HCT116 (cell line): ENCODE results near the gene ZDHHC3. TPM values are rescaled to one million over a fixed set of nuclear protein-coding genes. Genes with fewer than 3 reads are reported as not detected.

ENCODE experiments used
- ATAC-seq: fragments of 200-7000 bp; cut with Tn5 transposase; 2 replicates; pipeline ENCODE4 v1.9.1; 2020; ENCODE audit warnings: mild to moderate bottlenecking, moderate library complexity
- BruUV-seq: library from RNA; stranded (reverse); fragments of 400-500 nt; replicated peaks from 2 replicates; lab custom pipeline; 2021; lab: Mats Ljungman, UMichigan
- CTCF ChIA-PET: fragments of 300-600 bp; sonication (Branson Sonifier 250); formaldehyde crosslinking; loops from one replicate; lab custom pipeline; 2021; ENCODE audit warnings: antibody characterized with exemption; lab: Charles Lee
- POLR2A ChIA-PET: fragments of 300-600, 350-600 bp; sonication (Branson Sonifier 250); formaldehyde crosslinking; loops from one replicate; lab custom pipeline; 2021; ENCODE audit warnings: antibody characterized with exemption; lab: Charles Lee
- RAD21 ChIA-PET, 2 experiments: fragments of 300-600 bp; sonication (Branson Sonifier 250); formaldehyde crosslinking; loops; one replicate each; lab custom pipeline; 2023; ENCODE audit warnings: low total read pairs in 2 of 2; ENCODE audit not compliant: uncharacterized antibody in 2 of 2, unreplicated experiment in 2 of 2, low non-redundant PET in 1 of 2; lab: Charles Lee
- DNase-seq: peaks from one replicate; pipeline ENCODE4 v3.0.0-alpha.2; 2010; ENCODE audit warnings: low read depth, low spot score
- H2AFZ ChIP-seq: fragments of 200-600 bp; shearing (Covaris generic), sonication (generic); 2 replicates; pipeline ENCODE4 v1.6.1; 2017; ENCODE audit warnings: low read depth, mixed run types, mixed read lengths, antibody characterized with exemption, low read length; ENCODE audit not compliant: poor library complexity, severe bottlenecking
- H3K27ac ChIP-seq: 2 replicates; pipeline ENCODE4 v1.5.1; 2012; ENCODE audit warnings: low read depth, low read length
- H3K27me3 ChIP-seq: fragments of 200-600 bp; sonication (generic); 2 replicates; pipeline ENCODE4 v1.6.1; 2016; ENCODE audit warnings: mixed run types, low read length, mixed read lengths; ENCODE audit not compliant: insufficient read depth
- H3K36me3 ChIP-seq, 2 experiments: fragments of 200-500 bp in 1 of 2; fragments of 200-600 bp in 1 of 2; sonication (Bioruptor generic) in 1 of 2; sonication (generic) in 1 of 2; 2 replicates each; pipeline versions ENCODE4 v1.5.1 to v1.6.1; 2014 to 2016; ENCODE audit warnings: low read length in 2 of 2, inconsistent platforms in 1 of 2, mixed read lengths in 1 of 2, mixed run types in 1 of 2; ENCODE audit not compliant: insufficient read depth in 2 of 2, control insufficient read depth in 1 of 2
- H3K4me1 ChIP-seq, 2 experiments: fragments of 200-600 bp in 1 of 2; sonication (generic) in 1 of 2; 2 replicates each; pipeline versions ENCODE4 v1.5.1 to v1.6.1; 2012 to 2017; ENCODE audit warnings: low read length in 2 of 2, inconsistent platforms in 1 of 2, mild to moderate bottlenecking in 1 of 2, mixed read lengths in 1 of 2, mixed run types in 1 of 2, moderate library complexity in 1 of 2; ENCODE audit not compliant: insufficient read depth in 2 of 2, control insufficient read depth in 1 of 2
- H3K4me2 ChIP-seq: fragments of 200-600 bp; sonication (generic); 2 replicates; pipeline ENCODE4 v1.6.1; 2017; ENCODE audit warnings: mixed run types, low read length, mixed read lengths
- H3K4me3 ChIP-seq, 2 experiments: fragments of 200-600 bp in 1 of 2; sonication (generic) in 1 of 2; replicated peaks in 1 of 2; 2 replicates each; pipeline ENCODE4 v1.5.1; 2011 to 2016; ENCODE audit warnings: low read length in 2 of 2, control low read depth in 1 of 2, low read depth in 1 of 2, mild to moderate bottlenecking in 1 of 2, mixed read lengths in 1 of 2, mixed run types in 1 of 2
- H3K79me2 ChIP-seq: fragments of 200-600 bp; sonication (generic); 2 replicates; pipeline ENCODE4 v1.6.1; 2017; ENCODE audit warnings: mild to moderate bottlenecking, mixed run types, low read length, moderate library complexity, mixed read lengths; ENCODE audit not compliant: insufficient read depth
- H3K9ac ChIP-seq: fragments of 200-600 bp; sonication (generic); 2 replicates; pipeline ENCODE4 v1.6.1; 2016; ENCODE audit warnings: low read length, mixed read lengths
- H3K9me2 ChIP-seq: fragments of 200-600 bp; sonication (generic), shearing (Covaris generic); 2 replicates; pipeline ENCODE4 v1.6.1; 2017; ENCODE audit warnings: mixed run types, mild to moderate bottlenecking, moderate library complexity; ENCODE audit not compliant: insufficient read depth
- H3K9me3 ChIP-seq, 2 experiments: fragments of 200-500 bp in 1 of 2; fragments of 200-600 bp in 1 of 2; sonication (Bioruptor generic) in 1 of 2; sonication (generic) in 1 of 2; 2 replicates each; pipeline ENCODE4 v1.6.1; 2014 to 2017; ENCODE audit warnings: low read length in 2 of 2, mixed read lengths in 2 of 2, inconsistent platforms in 1 of 2, low read depth in 1 of 2, mild to moderate bottlenecking in 1 of 2, mixed run types in 1 of 2, moderate library complexity in 1 of 2; ENCODE audit not compliant: control insufficient read depth in 1 of 2, insufficient read depth in 1 of 2
- H4K20me1 ChIP-seq: fragments of 200-600 bp; sonication (generic), shearing (Covaris generic); 2 replicates; pipeline ENCODE4 v1.6.1; 2017; ENCODE audit warnings: mixed run types, mild to moderate bottlenecking, moderate library complexity; ENCODE audit not compliant: insufficient read depth
- EZH2phosphoT487 ChIP-seq: fragments of 200-600 bp; IDR thresholded peaks from 2 replicates; pipeline ENCODE4 v1.6.1; 2018; ENCODE audit warnings: antibody characterized with exemption, borderline replicate concordance
- FOSL1 ChIP-seq: IDR thresholded peaks from 2 replicates; pipeline ENCODE4 v1.6.1; 2012; ENCODE audit warnings: low read depth
- POLR2A ChIP-seq: IDR thresholded peaks from 2 replicates; pipeline ENCODE4 v1.7.0; 2011; ENCODE audit warnings: borderline replicate concordance; ENCODE audit not compliant: insufficient read depth, insufficient read length; ENCODE audit errors: extremely low read depth
- POLR2AphosphoS5 ChIP-seq: IDR thresholded peaks from 2 replicates; pipeline ENCODE4 v1.6.1; 2011; ENCODE audit warnings: mild to moderate bottlenecking, low read depth, low read length, moderate library complexity
- RAD21 ChIP-seq: IDR thresholded peaks from 2 replicates; pipeline ENCODE4 v1.6.1; 2012; ENCODE audit warnings: low read depth, mild to moderate bottlenecking
- SIN3A ChIP-seq: IDR thresholded peaks from 2 replicates; pipeline ENCODE4 v1.6.1; 2012; ENCODE audit warnings: low read depth
- intact Hi-C: fragments of 100-400 bp; cut with micrococcal nuclease; formaldehyde crosslinking; loops from 2 replicates; pipeline ENCODE4 v1.10.0; 2022
- total RNA-seq: library from RNA; stranded (reverse); gene quantifications from one replicate; pipeline ENCODE4 v1.2.1, GENCODE V29; 2021; ENCODE audit not compliant: unreplicated experiment
- TF ChIP-seq, protein P1 (sequence below): IDR thresholded peaks from 2 replicates; pipeline ENCODE4 v1.6.1; 2012; ENCODE audit warnings: low read depth
- TF ChIP-seq, protein P2 (sequence below), 3 experiments: fragments of 200-600 bp in 1 of 3; sonication (generic) in 1 of 3; IDR thresholded peaks in 2 of 3; conservative IDR thresholded peaks in 1 of 3; 2 replicates each; pipeline ENCODE4 v1.5.1; 2012 to 2017; ENCODE audit warnings: low read depth in 2 of 3, low read length in 2 of 3, antibody characterized with exemption in 1 of 3, borderline replicate concordance in 1 of 3, control low read depth in 1 of 3, mild to moderate bottlenecking in 1 of 3, mixed read lengths in 1 of 3, mixed run types in 1 of 3, moderate library complexity in 1 of 3; ENCODE audit not compliant: insufficient read depth in 1 of 3
- TF ChIP-seq, protein P3 (sequence below): IDR thresholded peaks from 2 replicates; pipeline ENCODE4 v1.6.1; 2012

ZDHHC3 gene
- total RNA-seq, 1 experiment from 2014 or later: 61.1 TPM

DNA sequence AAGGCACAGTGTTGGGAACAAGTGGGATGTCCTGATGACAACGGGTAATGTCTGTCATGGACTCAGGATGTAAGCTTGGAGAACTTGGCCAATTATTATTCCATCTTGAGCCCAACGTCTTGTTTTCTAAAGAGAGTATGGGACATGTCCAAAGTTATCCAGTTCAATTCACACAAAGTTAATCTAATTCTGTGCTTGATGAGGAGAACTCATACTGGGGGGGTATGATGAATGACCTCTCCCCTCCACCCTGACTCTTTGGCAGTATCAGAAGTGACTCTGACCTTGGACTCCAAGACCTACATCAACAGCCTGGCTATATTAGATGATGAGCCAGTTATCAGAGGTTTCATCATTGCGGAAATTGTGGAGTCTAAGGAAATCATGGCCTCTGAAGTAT is 65.3 kb downstream of the ZDHHC3 start:
- Histone ChIP-seq H3K9ac (no peak overlapping the region), H3K4me3 (no peak overlapping the region), H3K27ac (no peak overlapping the region), H3K4me2 (no peak overlapping the region), H3K4me1 (no peaks in the 10 kb centered on the region; a peak in 1 of 4 replicates), H3K9me3 (no peaks in the 10 kb centered on the region), H4K20me1 (no peaks in the 10 kb centered on the region), H3K27me3 (no peaks in the 10 kb centered on the region), H2AFZ (no peak overlapping the region), H3K9me2 (no peaks in the 10 kb centered on the region), H3K79me2 (no peaks in the 10 kb centered on the region), H3K36me3 (no peaks in the 10 kb centered on the region)
- intact Hi-C loops: loop anchor here (10.0 kb wide), 1 partner anchor 266 kb away; the partner anchor contains the start of gene ZNF35
- ChIA-PET RAD21 (no interaction called here), POLR2A (no interaction called here), CTCF (no interaction called here)
- DNase-seq (no peak), ATAC-seq (no peak)
- TF ChIP-seq POLR2A (no peak), RAD21 (no peak), POLR2AphosphoS5 (no peak)
- TF ChIP-seq, all 23 proteins: peak for 0
- no TSS peak for BruUV-seq

DNA sequence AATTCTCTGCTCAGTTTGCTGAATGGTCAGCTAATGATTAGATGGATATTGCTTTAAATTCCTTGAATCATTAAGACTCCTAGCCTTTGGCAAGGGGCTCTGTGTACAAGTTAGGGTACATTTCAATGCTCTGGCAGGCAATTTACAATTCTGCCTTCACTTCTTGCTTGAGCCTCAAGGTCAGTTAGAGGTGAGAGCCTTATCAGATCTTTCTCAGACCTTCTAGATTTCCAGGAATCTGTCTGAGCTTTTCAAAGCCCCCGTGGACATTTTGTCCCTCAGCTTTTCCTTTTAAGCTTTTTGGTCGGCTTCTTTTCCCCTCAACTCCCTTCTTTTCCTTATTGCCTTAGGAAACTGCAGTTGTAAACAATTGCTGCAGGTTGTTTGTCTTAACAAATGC is 66.9 kb downstream of the ZDHHC3 start:
- Histone ChIP-seq H3K9ac (no peak overlapping the region), H2AFZ (no peak overlapping the region), H3K4me1 (no peaks in the 10 kb centered on the region; a peak in 1 of 4 replicates), H3K4me2 (no peak overlapping the region), H3K79me2 (no peaks in the 10 kb centered on the region), H3K9me3 (no peaks in the 10 kb centered on the region), H3K4me3 (no peak overlapping the region), H4K20me1 (no peaks in the 10 kb centered on the region), H3K27me3 (no peaks in the 10 kb centered on the region), H3K36me3 (no peaks in the 10 kb centered on the region), H3K9me2 (no peaks in the 10 kb centered on the region), H3K27ac (no peak overlapping the region)
- TF ChIP-seq RAD21 (no peak), SIN3A (no peak), FOSL1 (no peak), EZH2phosphoT487 (no peak)
- TF ChIP-seq, protein P1, sequence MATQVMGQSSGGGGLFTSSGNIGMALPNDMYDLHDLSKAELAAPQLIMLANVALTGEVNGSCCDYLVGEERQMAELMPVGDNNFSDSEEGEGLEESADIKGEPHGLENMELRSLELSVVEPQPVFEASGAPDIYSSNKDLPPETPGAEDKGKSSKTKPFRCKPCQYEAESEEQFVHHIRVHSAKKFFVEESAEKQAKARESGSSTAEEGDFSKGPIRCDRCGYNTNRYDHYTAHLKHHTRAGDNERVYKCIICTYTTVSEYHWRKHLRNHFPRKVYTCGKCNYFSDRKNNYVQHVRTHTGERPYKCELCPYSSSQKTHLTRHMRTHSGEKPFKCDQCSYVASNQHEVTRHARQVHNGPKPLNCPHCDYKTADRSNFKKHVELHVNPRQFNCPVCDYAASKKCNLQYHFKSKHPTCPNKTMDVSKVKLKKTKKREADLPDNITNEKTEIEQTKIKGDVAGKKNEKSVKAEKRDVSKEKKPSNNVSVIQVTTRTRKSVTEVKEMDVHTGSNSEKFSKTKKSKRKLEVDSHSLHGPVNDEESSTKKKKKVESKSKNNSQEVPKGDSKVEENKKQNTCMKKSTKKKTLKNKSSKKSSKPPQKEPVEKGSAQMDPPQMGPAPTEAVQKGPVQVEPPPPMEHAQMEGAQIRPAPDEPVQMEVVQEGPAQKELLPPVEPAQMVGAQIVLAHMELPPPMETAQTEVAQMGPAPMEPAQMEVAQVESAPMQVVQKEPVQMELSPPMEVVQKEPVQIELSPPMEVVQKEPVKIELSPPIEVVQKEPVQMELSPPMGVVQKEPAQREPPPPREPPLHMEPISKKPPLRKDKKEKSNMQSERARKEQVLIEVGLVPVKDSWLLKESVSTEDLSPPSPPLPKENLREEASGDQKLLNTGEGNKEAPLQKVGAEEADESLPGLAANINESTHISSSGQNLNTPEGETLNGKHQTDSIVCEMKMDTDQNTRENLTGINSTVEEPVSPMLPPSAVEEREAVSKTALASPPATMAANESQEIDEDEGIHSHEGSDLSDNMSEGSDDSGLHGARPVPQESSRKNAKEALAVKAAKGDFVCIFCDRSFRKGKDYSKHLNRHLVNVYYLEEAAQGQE: no peak
- TF ChIP-seq, protein P2, sequence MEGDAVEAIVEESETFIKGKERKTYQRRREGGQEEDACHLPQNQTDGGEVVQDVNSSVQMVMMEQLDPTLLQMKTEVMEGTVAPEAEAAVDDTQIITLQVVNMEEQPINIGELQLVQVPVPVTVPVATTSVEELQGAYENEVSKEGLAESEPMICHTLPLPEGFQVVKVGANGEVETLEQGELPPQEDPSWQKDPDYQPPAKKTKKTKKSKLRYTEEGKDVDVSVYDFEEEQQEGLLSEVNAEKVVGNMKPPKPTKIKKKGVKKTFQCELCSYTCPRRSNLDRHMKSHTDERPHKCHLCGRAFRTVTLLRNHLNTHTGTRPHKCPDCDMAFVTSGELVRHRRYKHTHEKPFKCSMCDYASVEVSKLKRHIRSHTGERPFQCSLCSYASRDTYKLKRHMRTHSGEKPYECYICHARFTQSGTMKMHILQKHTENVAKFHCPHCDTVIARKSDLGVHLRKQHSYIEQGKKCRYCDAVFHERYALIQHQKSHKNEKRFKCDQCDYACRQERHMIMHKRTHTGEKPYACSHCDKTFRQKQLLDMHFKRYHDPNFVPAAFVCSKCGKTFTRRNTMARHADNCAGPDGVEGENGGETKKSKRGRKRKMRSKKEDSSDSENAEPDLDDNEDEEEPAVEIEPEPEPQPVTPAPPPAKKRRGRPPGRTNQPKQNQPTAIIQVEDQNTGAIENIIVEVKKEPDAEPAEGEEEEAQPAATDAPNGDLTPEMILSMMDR (IDR thresholded peaks at IDR 0.05 in 2 of 3, conservative IDR thresholded peaks at IDR 0.05 in 1 of 3; ENCODE audit: borderline replicate concordance in 1 of 3, insufficient read depth in 1 of 3, low read depth in 2 of 3, low read length in 2 of 3): no peak
- TF ChIP-seq, protein P3, sequence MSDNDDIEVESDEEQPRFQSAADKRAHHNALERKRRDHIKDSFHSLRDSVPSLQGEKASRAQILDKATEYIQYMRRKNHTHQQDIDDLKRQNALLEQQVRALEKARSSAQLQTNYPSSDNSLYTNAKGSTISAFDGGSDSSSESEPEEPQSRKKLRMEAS: no peak
- BruUV-seq: no TSS peak
- intact Hi-C loops: no loop called here
- no peak for DNase-seq
- CTCF ChIA-PET: no interaction called here
- no peak for ATAC-seq
- RAD21 ChIA-PET: no interaction called here
- POLR2A ChIA-PET: no interaction called here
